NK-92 (cell line): ENCODE measurements around the gene TMEM126B.
"Not testable (repeated sequence)": the region's sequence is repeated elsewhere in the genome, so short reads cannot be mapped to it uniquely, and the experiment has no call there.

Experiments used
- DNase-seq: peaks from one replicate; lab custom pipeline; 2025; ENCODE audit not compliant: unreplicated experiment; lab: John Stamatoyannopoulos, UW

The TMEM126B gene

GRCh38 chr11:85627998-85628770, at the start of gene TMEM126B:
TSS of gene TMEM126B (plus strand) at chr11:85628593. CDS start at chr11:85628608, 15 bp downstream.
- DNase-seq = peak; percentile 77

GRCh38 chr11:85582111-85582510, 46.3 kb upstream of the TMEM126B start:
- no peak for DNase-seq

- no peak for DNase-seq
These were observed 39.0 kb upstream of the TMEM126B start for GRCh38 chr11:85589373-85589772.

GRCh38 chr11:85590848-85591483, 37.4 kb upstream of the TMEM126B start:
- no peak for DNase-seq

GRCh38 chr11:85595285-85595884, 33.0 kb upstream of the TMEM126B start:
- DNase-seq = no peak

- DNase-seq = no peak
These were observed 31.5 kb upstream of the TMEM126B start for GRCh38 chr11:85596886-85597285.

- no peak for DNase-seq
These were observed 29.3 kb upstream of the TMEM126B start for GRCh38 chr11:85599083-85599482.

GRCh38 chr11:85602526-85603213, 25.7 kb upstream of the TMEM126B start:
- no peak for DNase-seq

- no peak for DNase-seq
These were observed 25.2 kb upstream of the TMEM126B start for GRCh38 chr11:85603220-85603619.

GRCh38 chr11:85606237-85606636, 22.2 kb upstream of the TMEM126B start:
- DNase-seq = not testable (repeated sequence)

- DNase-seq = not testable (repeated sequence)
These were observed 19.8 kb upstream of the TMEM126B start for GRCh38 chr11:85608621-85609020.

GRCh38 chr11:85609286-85609685, 19.1 kb upstream of the TMEM126B start:
- DNase-seq = not testable (repeated sequence)

- DNase-seq = not testable (repeated sequence)
These were observed 16.8 kb upstream of the TMEM126B start for GRCh38 chr11:85611643-85612042.

- no peak for DNase-seq
These were observed 8.9 kb upstream of the TMEM126B start for GRCh38 chr11:85619499-85619898.

GRCh38 chr11:85620256-85620655, 8.1 kb upstream of the TMEM126B start:
- DNase-seq = no peak

- no peak for DNase-seq
These were observed 1.9 kb upstream of the TMEM126B start for GRCh38 chr11:85626496-85626895.

- DNase-seq = no peak
These were observed 928 bp upstream of the TMEM126B start, which contains the start of gene DLG2 for GRCh38 chr11:85627332-85627997. TSS of gene DLG2 (minus strand) at chr11:85627344.

GRCh38 chr11:85628771-85629341, 463 bp downstream of the TMEM126B start:
- no peak for DNase-seq

GRCh38 chr11:85634747-85635146, 6.4 kb downstream of the TMEM126B start:
- DNase-seq = no peak

GRCh38 chr11:85643191-85643614, 14.8 kb downstream of the TMEM126B start:
- DNase-seq = no peak
